NB4 (cell line): ENCODE results near the gene GMPPB.

Experiments
- POLR2A ChIP-seq: IDR thresholded peaks from 2 replicates; pipeline ENCODE4 v1.6.1; 2011; ENCODE audit warnings: mild to moderate bottlenecking; ENCODE audit not compliant: insufficient read length; ENCODE audit errors: extremely low read depth
- TF ChIP-seq, protein P1 (sequence below): IDR thresholded peaks from one replicate; pipeline ENCODE4 v1.5.1; 2012; ENCODE audit warnings: low read depth, low read length

DNA sequence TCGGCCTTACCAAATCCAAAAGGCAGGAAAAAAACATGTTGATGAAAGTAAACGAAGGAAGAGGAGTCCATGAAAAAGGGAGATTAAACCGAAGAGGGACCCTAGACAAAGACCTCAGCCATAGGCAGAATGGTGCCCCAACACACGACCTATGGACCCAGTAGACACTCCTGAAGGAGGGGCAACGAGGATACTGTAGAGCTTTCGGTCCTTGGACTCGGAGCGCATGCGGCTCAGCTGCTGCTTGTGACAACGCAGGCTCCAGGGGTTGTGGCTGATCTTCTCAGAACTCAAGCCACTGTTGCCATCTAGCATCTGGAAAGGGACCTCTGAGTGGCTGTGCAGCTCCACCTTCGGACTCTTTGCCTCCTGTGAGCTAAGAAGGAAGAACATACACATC is 8.8 kb upstream of the GMPPB start:
- TF ChIP-seq, protein P1, sequence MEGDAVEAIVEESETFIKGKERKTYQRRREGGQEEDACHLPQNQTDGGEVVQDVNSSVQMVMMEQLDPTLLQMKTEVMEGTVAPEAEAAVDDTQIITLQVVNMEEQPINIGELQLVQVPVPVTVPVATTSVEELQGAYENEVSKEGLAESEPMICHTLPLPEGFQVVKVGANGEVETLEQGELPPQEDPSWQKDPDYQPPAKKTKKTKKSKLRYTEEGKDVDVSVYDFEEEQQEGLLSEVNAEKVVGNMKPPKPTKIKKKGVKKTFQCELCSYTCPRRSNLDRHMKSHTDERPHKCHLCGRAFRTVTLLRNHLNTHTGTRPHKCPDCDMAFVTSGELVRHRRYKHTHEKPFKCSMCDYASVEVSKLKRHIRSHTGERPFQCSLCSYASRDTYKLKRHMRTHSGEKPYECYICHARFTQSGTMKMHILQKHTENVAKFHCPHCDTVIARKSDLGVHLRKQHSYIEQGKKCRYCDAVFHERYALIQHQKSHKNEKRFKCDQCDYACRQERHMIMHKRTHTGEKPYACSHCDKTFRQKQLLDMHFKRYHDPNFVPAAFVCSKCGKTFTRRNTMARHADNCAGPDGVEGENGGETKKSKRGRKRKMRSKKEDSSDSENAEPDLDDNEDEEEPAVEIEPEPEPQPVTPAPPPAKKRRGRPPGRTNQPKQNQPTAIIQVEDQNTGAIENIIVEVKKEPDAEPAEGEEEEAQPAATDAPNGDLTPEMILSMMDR: no peak
- TF ChIP-seq POLR2A: no peak
